NCI-H2196 treated with DMSO at 0.1 percent for 48 hours (cell line): ENCODE results near the gene GUCY1A1.

Experiments
- DNase-seq: peaks from one replicate; lab custom pipeline; 2025; ENCODE audit not compliant: unreplicated experiment; lab: John Stamatoyannopoulos, UW

GUCY1A1 gene

DNA sequence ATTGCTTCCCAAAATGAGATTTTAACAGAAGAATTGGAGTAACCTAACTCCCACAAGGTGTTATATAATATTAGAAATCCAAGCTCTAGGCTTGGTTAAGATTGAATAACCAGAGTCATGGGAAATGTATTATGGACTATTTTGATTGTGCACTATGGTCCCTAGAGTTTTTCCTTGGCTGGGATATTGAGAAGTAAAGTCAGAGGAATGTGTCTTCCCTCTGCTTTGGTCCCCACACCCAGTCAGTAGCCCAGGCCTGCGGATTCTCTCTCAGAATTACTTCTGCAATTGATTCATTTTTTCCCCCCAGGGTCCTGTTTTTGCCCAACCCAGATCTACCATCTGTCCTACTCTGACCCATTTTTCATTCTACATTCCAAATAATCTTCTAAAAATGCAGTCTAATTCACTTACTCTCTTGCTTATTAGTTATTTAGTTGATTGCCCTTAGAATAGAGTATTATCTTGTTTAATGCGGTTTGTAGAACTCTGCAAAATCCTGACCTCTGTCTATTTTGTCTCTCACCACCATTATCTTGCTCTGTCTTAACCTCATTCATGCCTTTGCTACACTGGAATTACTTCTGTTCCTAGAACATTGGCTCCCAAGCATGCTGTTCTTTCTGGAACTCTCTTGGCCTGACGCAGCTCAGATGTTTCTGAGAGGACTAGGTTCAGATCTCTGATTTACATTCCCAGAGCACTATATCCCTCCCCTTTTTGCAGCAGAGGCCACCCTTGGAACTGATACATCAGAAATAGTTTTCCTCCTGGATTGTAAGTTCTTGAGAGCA is 23.6 kb downstream of the GUCY1A1 start:
- no peak for DNase-seq

DNA sequence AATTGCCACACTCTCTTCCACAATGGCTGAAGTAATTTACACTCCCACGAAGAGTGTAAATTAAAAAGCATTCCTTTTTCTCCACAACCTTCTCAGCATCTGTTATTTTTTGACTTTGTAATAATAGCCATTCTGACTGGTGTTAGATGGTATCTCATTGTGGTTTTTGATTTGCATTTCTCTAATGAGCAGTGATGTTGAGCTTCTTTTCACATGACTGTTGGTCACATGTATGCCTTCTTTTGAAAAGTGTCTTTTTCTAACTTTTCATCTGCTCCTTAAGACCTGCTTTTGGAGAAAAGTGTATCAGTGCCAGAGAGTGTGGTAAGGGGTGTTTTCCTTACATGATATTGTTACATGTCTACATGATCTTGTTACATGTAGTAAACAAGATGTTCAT is 25.7 kb downstream of the GUCY1A1 start:
- no peak for DNase-seq

DNA sequence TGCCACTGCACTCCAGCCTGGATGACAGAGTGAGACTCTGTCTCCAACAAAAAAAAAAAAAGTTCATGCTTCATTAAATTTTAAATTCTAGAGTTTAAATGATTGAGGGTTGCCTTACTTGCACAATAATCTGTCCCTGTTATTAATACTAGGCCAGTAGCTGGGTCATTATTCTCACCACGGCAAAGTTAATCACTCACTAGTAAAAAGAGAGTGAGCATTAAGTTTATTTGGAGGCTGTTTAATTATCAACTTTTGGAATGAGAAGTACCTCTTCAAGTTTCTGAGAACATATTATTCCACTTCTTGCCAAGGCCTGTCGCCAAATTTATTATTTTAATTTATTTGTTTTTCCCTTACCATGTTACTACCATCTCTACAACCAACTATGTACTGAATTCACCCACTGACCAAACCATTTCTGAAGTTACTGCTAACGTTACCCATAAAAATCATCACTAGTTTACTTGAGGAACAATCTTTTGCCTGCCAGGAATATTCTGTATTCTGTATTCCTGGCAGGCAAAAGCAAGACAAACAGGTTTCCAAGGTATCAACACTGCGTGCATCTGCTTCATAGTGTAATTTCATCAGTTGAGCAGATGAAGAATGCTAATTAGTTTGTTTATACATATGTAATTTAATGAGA is 26.5 kb downstream of the GUCY1A1 start:
- peak; percentile 23 for DNase-seq

DNA sequence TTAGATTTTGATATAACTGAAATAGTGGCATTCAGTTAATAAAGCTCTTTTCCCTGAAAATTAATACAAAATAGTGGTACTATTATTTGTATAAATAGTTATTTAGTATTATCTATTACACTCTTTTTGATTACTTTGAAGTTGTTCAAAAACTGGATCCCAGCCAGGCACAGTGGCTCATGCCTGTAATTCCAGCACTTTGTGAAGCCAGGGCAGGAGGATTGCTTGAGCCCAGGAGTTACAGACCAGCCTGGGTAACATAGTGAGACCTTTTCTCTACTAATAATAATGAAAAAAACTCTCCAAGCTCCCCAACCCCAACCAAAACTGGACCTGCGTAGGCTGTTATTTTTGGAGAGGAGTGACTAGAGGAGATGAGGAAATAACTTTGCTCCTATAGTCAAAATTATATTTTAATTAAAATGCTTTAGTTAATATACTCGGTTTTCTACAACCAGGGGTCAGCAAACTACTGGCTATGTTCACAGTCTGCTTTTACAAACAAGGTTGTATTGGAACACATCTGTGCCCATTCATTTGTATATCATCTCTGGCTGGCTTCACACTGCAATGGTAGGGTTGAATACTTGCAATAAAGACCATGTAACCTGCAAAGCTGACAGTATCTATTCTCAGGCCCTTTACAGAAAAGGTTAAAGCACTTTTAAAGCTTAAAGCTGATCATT is 27.6 kb downstream of the GUCY1A1 start:
- DNase-seq = no peak

DNA sequence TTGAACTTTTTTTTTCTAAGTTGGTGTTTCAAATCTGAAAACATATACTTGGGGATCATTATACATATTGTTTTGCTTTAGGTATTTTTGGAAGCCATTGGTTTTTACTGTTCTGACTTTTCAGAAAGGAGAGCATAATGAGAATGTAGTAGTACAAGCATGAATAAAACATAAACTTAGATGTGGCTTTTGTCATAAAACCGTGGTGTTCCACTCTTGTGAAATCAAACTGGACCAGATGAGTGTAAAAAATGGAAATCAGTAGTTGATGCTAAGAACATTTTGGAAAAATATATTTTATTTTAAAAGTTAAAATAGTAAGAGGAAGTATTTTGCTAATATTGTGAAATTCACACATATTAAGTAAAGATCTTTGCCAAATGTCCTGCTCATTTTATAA is 29.6 kb downstream of the GUCY1A1 start:
- DNase-seq = no peak

DNA sequence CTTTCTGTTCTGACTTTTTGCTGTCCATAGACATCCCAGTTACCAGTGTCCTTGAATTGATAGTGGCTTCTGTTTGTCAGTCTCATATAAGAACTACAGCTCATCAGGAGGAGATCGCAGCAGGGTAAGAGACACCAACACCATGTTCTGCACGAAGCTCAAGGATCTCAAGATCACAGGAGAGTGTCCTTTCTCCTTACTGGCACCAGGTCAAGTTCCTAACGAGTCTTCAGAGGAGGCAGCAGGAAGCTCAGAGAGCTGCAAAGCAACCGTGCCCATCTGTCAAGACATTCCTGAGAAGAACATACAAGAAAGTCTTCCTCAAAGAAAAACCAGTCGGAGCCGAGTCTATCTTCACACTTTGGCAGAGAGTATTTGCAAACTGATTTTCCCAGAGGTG is 30.1 kb downstream of the GUCY1A1 start:
- no peak for DNase-seq

DNA sequence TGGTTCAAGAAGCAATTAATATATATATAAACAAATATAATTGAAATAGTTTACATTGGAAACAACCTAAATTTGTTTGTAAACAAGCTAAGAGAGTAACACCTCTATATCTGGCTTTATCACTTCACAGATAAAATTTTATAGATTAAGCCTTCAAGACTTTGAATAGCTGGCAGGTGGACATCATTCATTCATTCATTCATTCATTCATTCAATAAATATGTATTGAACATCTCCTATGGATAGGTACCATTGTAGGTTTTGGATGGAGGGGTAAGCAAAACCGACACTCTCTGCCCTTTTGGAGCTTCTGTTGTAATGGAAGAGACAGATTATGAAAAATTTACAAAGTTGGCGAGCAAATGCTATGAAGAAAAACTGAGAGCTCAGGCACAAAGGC is 35.2 kb downstream of the GUCY1A1 start:
- DNase-seq = no peak

DNA sequence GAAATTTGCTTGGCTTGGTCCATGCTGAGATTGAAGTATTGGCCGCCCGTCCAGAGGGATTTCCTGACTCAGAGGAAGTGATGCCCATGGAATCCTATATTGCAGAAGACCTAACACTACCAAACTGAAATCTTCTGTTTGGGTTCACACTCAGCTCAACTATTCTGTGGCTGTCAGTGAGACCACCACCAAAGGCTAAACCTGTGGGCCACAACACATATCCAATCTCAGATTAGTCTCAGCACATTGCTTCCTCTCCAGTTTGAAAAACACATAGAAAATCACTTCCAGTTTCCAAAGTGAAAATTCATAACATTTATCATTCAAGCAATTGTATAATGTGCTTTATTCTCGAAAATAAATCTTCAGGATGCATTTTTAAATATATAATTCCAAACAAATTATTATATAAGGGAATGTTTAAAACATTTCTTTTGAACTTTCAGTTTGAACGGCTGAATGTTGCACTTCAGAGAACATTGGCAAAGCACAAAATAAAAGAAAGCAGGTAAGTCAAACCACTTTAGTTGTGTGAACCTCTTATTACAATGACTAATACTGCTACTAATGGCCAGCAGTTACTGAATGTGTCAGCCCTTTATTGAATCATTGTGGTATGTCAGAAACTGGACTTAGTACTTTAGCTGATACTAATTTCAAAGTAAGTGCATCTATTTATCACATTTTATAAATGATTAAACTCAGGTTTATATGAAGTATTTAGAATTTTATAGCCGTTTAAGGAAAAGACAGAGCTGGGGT is 37.0 kb downstream of the GUCY1A1 start:
- DNase-seq = no peak

DNA sequence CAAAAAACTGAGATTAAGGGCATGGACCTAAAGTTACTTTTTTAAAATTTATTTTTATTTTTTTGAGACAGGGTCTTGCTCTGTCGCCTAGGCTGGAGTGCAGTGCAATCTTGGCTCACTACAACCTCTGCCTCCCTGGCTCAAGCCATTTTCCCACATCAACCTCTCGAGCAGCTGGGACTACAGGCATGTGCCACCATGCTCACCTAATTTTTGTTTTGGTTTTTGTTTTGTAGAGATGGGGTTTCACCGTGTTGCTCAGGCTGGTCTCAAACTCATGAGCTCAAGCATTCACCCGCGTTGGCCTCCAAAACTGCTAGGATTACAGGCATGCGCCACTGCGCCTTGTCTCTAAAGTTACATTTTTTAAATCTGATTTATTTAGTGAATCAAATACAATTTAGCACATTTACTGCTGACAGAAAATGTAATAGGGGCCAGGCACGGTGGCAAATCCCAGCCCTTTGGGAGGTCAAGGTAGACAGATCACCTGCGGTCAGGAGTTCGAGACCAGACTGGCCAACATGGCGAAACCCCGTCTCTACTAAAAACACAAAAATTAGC is 38.3 kb downstream of the GUCY1A1 start:
- DNase-seq = no peak

DNA sequence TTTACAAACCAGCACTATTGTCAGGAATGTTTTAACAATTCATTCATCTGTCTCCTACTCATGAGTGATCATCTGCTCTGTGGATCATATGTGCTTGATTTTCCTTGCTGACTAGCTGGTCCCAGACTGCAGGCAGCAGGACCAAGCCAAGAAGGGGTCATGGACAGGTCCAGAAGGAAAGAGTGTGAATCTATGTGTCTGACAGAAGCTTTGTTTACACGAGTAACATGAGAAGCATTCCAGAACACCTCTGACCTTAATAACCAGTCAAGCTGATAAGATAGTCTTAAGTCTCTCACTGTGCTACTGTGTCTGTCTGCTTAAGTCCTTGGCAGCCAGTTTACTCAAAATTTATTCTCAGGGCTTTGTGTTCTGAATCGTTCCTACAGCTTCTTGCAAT is 39.0 kb downstream of the GUCY1A1 start:
- DNase-seq = no peak

DNA sequence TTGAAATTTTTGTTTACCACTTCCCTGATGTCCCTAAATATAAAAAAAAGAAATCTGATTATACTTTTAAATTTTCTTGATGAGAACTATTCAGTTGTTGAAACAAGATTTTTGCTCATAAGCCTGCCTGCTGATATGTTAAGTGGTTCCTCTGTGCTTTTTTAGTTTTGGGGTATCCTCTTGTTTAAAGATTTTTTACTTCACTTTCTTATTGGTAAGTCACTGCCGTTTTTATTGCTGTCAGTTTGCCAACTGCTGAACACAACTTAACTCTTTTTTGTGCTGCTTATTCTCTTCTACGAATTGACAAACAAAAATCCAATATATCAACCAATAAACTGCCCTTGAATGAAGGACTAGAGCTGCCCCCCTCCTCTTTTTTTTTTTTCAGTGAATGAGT is 39.5 kb downstream of the GUCY1A1 start:
- DNase-seq = no peak

DNA sequence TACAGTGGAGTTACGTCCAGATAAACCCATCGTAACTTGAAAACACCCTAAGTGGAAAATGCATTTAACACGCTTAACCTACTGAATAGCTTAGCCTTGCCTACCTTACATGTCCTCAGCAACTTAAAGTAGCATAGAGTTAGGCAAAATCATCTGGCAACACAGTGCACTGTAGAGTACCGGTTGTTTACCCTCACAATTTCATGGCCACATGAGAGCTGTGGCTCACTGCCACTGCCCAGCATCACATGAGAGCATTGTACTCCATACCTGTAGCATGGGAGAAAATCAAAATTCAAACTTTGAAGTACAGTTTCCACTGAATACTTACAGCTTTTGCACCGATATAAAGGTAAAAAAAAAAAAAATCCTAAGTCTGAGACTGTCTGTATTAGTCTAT is 40.6 kb downstream of the GUCY1A1 start:
- DNase-seq = no peak

DNA sequence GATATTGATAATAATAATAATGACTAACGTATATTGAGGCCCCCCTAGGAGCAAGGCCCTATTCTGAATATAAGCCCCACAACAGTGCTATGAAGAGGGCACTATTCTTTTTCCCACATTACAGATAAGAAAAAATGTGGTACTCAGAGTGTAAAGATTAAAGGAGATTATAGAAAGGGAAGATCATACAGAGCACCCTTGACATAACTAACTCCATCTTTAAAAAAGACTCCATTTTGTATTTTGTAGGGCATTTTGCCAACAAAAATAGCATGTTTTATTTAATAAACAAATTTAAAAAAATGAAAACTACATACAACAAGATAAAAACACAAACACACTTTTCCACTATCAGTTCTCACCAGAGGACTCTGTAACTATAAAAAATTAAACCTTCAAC is 42.1 kb downstream of the GUCY1A1 start:
- no peak for DNase-seq

DNA sequence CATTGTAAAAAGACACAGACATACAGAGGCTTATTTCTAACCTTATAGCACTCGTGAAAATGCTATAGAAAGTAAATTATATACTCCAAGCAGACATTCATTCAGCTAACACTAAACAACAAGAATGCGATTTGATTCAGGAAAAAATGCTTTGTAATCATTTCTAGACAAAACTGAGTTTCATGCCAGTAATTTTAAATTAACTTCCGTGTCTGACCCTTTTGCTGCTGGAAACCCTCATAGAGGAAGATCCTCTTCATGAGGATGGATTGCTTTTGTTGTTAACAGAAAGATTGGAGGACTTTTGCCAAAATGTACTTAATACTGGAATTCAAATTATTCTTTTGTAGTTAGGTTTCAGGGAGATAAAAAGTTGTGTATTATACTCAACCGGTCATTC is 43.3 kb downstream of the GUCY1A1 start:
- no peak for DNase-seq

DNA sequence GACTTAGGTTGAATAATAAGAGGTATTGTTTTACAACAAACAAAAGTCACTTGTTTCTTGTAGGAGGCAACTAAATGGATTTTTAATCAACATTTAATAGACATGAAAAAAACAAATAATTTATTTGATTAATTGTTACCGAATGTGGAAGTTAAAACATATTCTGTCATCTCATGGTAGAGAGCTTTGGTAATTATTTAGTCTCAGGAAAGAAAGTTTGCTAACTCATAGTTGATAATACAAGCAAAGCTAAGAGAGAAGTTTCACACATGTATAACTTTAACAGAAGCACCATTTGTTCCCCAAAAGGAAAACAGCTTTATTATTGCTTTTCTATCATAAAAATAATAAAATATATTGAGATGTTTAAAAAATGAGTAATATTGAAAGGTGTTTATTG is 44.9 kb downstream of the GUCY1A1 start:
- no peak for DNase-seq

DNA sequence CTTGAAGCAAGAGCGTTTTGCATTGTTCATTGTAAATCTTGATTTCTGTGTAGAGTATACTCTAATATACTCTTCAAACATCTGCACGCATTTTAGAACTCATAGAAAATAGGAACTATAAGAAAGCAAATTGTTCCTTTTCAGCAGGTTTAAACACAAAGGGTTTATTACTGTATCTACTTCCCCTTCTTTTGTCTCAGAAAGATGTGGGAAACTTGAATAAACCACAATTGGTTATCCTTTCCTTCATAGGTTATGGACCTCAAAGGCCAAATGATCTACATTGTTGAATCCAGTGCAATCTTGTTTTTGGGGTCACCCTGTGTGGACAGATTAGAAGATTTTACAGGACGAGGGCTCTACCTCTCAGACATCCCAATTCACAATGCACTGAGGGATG is 46.2 kb downstream of the GUCY1A1 start:
- no peak for DNase-seq

DNA sequence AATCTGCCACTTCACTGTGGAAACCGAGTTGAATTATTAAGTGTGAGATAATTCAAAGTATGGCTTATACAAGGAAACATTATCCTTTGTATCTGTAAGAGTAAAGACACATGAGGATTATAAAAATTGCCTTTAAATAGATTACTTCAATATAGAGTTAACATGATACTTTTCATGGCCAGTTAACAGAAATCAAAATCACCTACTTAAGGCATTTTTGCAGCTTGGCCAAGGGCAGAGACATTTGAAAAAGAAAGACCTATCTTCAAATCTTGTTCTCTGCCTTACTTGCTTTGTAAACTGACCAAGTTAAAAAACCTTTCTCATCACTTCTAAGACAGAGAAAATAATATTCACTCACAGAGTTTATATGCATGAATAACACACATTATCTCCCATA is 47.3 kb downstream of the GUCY1A1 start:
- no peak for DNase-seq

DNA sequence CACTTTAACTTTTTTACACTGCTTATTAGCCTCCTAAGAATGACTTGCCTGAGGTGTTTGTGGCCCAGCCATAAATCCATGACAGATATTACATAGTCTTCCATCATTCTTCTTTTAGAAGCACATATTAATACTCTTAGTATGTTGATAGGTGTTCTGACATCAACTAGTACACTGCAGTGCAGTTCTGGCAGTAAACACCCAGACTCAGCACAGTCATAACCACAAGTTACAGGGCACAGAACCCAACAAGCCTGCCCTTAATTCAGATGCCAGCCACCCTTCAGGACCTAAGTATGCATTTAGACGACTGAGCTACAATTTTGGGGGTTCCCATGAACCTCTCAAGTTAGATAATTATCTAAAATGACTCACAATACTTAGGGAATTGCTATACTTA is 55.7 kb downstream of the GUCY1A1 start:
- DNase-seq = no peak

DNA sequence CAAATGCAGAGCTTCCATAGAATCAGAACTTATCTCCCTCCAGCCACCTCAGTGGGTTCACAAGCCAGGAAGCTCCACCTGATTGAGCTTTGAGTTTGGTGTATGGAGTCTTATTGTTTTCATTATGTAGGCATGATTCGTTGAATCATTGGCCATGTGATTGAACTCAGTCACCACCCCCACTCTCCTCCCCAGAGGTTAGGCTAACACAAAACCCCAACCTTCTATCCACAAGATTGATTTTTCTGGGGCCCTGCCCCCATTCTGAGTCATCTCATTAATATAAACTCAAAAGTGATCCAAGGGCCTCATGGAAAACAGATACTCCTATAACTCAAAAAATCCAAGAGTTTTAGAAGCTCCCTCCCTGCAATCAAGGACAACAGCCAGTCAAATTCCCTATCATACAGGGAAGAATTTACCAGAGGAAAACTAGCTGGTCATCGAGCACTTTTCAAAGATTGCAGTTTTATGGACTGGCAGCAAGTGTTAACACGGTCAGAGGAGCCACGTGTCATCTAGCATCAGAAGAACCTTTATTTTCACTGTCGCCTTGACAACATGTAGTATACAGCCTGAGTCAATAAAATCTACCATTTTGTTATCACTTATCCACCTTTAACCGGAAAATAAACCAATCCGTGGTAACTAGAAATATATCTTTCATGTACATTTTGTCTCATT is 56.3 kb downstream of the GUCY1A1 start:
- no peak for DNase-seq

DNA sequence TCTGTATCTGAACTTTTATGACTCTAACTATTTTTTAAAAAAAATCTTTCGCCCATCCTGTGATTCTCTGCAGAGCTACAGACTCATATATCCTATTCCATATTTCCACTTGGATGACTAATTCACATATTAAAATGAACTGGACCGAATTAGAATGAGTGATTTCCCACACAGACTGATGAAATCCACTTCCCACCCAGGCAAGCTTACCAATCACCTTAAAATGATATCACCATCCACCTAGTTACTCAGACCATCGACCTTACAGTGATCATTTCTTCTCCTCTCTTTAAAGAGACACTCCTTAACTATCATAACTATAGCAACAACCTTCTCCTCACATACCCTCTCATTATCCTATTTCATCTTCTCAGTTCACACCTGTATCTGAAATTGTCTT is 58.1 kb downstream of the GUCY1A1 start:
- no peak for DNase-seq

DNA sequence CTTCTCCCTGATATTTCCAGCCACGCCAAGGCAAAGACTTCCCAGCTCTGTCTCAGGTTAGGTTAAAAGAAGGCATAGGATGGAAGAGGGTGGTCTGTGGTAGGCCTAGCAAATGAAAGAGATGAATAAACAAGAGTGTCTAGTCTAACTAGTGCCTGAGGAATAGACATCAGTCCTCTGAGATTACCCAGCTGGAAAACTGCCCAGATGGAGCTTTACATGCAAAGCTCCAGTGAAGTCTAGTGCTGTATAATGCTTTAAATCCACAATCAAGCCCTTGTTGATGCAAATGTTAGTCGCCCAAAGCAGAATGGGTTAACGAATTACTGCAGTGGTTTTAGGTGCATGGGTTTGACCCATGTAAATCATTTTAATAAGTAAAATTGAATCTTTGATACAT is 67.4 kb downstream of the GUCY1A1 start:
- DNase-seq = no peak
